Measurements from ENCODE around the gene GEMIN5. TPM values are rescaled to one million over a fixed set of nuclear protein-coding genes. Genes with fewer than 3 reads are reported as not detected.
A peak's percentile ranks its signal among the peaks of the same experiment; 100 is the strongest.

Gene GEMIN5
- total RNA-seq, 1 experiment from 2014 or later = 50.6 TPM

DNA sequence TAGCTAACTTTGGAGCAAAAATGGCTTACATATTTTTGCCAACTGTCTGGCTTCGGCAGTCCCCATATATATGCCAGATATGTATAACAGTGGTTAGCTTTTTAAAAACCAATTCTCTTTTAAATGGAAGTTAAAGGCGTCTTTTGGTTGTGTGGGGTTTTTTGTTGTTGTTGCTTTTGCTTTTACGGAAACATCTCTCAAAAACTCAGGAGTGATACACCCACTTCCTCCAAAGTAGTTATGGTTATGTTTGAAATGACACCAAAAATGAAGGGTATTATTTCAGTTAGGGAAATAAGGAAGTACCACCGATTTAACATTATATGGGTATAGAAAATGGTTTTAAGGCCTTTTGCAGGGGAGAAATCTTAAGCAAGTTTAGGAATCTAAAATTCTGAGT lies 77.2 kb downstream of the GEMIN5 start:
- ChIA-PET CTCF (no interaction called here), POLR2A (ENCODE audit: low non-redundant PET) (no interaction called here)
- no TSS peak for BruUV-seq (replicated peaks)
- intact Hi-C loops (cut with micrococcal nuclease; ENCODE audit: unreplicated experiment) = no loop called here
- no peaks in the 10 kb centered on the region for H3K9me3 ChIP-seq (ENCODE audit: low read depth, low read length, poor library complexity, severe bottlenecking)
- H3K36me3 ChIP-seq (ENCODE audit: insufficient read depth, low read length, poor library complexity, severe bottlenecking) = peaks cover 24% of the 10 kb centered on the region
- no peak for TF ChIP-seq EZH2 (IDR thresholded peaks at IDR 0.05; ENCODE audit: borderline replicate concordance, low read depth, low read length, poor library complexity, severe bottlenecking)
- TF ChIP-seq, protein P1, sequence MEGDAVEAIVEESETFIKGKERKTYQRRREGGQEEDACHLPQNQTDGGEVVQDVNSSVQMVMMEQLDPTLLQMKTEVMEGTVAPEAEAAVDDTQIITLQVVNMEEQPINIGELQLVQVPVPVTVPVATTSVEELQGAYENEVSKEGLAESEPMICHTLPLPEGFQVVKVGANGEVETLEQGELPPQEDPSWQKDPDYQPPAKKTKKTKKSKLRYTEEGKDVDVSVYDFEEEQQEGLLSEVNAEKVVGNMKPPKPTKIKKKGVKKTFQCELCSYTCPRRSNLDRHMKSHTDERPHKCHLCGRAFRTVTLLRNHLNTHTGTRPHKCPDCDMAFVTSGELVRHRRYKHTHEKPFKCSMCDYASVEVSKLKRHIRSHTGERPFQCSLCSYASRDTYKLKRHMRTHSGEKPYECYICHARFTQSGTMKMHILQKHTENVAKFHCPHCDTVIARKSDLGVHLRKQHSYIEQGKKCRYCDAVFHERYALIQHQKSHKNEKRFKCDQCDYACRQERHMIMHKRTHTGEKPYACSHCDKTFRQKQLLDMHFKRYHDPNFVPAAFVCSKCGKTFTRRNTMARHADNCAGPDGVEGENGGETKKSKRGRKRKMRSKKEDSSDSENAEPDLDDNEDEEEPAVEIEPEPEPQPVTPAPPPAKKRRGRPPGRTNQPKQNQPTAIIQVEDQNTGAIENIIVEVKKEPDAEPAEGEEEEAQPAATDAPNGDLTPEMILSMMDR (conservative IDR thresholded peaks at IDR 0.05; ENCODE audit: low read depth, low read length) = no peak
- H3K27me3 ChIP-seq (replicated peaks; ENCODE audit: insufficient read depth, low read depth, low read length, poor library complexity) = no peaks in the 10 kb centered on the region
- peak overlapping the region; percentile 18 for H3K27ac ChIP-seq (ENCODE audit: low read depth, low read length, poor library complexity, severe bottlenecking)
- no peak for DNase-seq (ENCODE audit: low spot score)
- peak overlapping the region; percentile 60 for H3K4me3 ChIP-seq (ENCODE audit: low read depth, low read length, poor library complexity, severe bottlenecking)
- H3K4me1 ChIP-seq (ENCODE audit: insufficient read depth, low read length, poor library complexity, severe bottlenecking) = peaks cover 29% of the 10 kb centered on the region

DNA sequence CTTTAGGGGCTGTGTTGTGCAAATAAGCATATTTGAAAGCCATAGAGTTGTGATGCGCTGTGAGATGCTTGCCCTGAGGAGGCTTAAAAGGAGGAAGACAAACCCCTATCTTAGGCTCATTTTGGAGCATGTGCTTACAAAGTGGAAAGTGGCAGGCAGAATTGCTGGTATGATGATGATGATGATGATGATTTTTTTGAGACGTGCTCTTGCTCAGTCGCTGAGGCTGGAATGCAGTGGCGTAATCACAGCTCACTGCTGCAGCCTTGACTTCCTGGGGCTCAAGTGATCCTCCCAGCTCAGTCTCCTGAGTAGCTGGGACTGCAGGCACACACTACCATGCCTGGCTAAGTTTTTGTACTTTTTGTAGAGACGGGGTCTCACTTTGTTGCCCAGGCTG lies 77.9 kb downstream of the GEMIN5 start:
- no peak overlapping the region for H3K27ac ChIP-seq (ENCODE audit: low read depth, low read length, poor library complexity, severe bottlenecking)
- CTCF ChIA-PET = no interaction called here
- peaks cover 17% of the 10 kb centered on the region for H3K36me3 ChIP-seq (ENCODE audit: insufficient read depth, low read length, poor library complexity, severe bottlenecking)
- H3K9me3 ChIP-seq (ENCODE audit: low read depth, low read length, poor library complexity, severe bottlenecking) = no peaks in the 10 kb centered on the region
- no peaks in the 10 kb centered on the region for H3K27me3 ChIP-seq (replicated peaks; ENCODE audit: insufficient read depth, low read depth, low read length, poor library complexity)
- intact Hi-C loops (cut with micrococcal nuclease; ENCODE audit: unreplicated experiment) = no loop called here
- no peak for TF ChIP-seq EZH2 (IDR thresholded peaks at IDR 0.05; ENCODE audit: borderline replicate concordance, low read depth, low read length, poor library complexity, severe bottlenecking)
- TF ChIP-seq, protein P1 (conservative IDR thresholded peaks at IDR 0.05; ENCODE audit: low read depth, low read length) = no peak
- POLR2A ChIA-PET (ENCODE audit: low non-redundant PET) = no interaction called here
- peaks cover 29% of the 10 kb centered on the region for H3K4me1 ChIP-seq (ENCODE audit: insufficient read depth, low read length, poor library complexity, severe bottlenecking)
- no TSS peak for BruUV-seq (replicated peaks)
- peak; percentile 22 for DNase-seq (ENCODE audit: low spot score)
- H3K4me3 ChIP-seq (ENCODE audit: low read depth, low read length, poor library complexity, severe bottlenecking) = peak overlapping the region; percentile 60

DNA sequence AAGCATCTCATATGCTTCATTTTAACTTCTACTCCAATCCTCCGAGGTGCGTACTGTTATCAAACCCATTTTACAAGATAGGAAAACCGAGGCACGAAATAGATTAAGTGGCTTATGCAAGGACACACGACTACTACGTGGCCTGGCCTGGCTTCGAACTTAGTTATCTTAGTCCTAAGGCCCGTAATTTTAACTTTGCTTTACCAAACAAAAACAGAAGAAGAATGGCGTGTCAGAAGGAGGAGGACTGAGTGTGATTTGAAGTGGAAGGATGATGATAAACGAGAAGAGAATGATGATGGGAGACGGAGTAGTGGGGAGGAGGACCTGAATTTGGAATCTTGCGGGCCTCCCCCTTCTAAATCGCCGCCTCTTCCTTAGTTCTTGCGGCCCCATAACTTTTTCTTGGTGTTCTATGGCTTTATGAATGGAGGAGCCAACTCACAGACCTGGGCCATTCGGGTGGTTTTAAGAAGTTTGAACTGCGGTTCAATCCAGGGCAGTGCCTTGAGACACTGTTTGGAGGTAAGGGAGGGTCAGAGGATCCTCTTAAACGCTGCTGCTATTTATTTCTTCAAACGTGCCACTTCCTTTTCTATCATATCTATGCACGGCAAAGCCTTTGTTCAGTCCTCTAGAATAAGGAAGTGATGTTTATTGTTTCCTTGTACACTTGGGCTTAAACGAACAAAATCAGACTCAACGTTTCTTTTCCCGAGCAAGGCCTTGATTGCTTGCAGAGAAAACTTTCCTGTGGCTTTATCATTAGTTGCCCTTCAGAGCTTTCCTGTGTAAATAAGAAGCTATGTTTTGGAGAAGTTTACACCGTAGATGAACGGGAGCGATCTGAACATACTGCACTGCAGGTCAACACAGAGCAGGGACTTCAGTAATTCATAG lies 78.8 kb downstream of the GEMIN5 start:
- DNase-seq (ENCODE audit: low spot score) = no peak
- POLR2A ChIA-PET (ENCODE audit: low non-redundant PET) = no interaction called here
- Histone ChIP-seq H3K36me3 (ENCODE audit: insufficient read depth, low read length, poor library complexity, severe bottlenecking) (peaks cover 10% of the 10 kb centered on the region), H3K4me1 (ENCODE audit: insufficient read depth, low read length, poor library complexity, severe bottlenecking) (peaks cover 29% of the 10 kb centered on the region), H3K4me3 (ENCODE audit: low read depth, low read length, poor library complexity, severe bottlenecking) (peak overlapping the region; percentile 60), H3K27me3 (replicated peaks; ENCODE audit: insufficient read depth, low read depth, low read length, poor library complexity) (no peaks in the 10 kb centered on the region), H3K27ac (ENCODE audit: low read depth, low read length, poor library complexity, severe bottlenecking) (peak overlapping the region; percentile 99), H3K9me3 (ENCODE audit: low read depth, low read length, poor library complexity, severe bottlenecking) (no peaks in the 10 kb centered on the region)
- intact Hi-C loops (cut with micrococcal nuclease; ENCODE audit: unreplicated experiment) = loop anchor here (2.0 to 5.0 kb wide), 2 partner anchors 102 to 207 kb away; no protein-coding TSS in a partner anchor
- CTCF ChIA-PET = interaction anchor here (0.6 kb wide), 1 partner anchor 260 kb away, joined by 7 read pairs; no protein-coding TSS in a partner anchor
- TSS peak; percentile 52 for BruUV-seq (replicated peaks)
- TF ChIP-seq EZH2 (IDR thresholded peaks at IDR 0.05; ENCODE audit: borderline replicate concordance, low read depth, low read length, poor library complexity, severe bottlenecking) = no peak
- TF ChIP-seq, protein P1 (conservative IDR thresholded peaks at IDR 0.05; ENCODE audit: low read depth, low read length) = no peak
